Gastrocnemius medialis (tissue), 4 donors: ENCODE results near the gene CMTM2. TPM values are rescaled to one million over a fixed set of nuclear protein-coding genes. Genes with fewer than 3 reads are reported as not detected.

Experiments used
- ATAC-seq, 2 donors: fragments of 150-250 bp; one replicate each; pipeline ENCODE4 v1.9.1; 2016
- DNase-seq, 2 donors: peaks; one replicate each; pipeline ENCODE4 v3.0.0-alpha.2; 2019
- H3K27ac ChIP-seq, 4 donors: fragments of 200-600 bp; sonication (generic); 1 replicate in 1 of 4; 2 replicates in 3 of 4; pipeline ENCODE4 v1.5.1; 2016 to 2018; ENCODE audit warnings: mild to moderate bottlenecking in 2 of 4, moderate library complexity in 1 of 4
- H3K27me3 ChIP-seq, 3 donors: fragments of 200-600 bp; sonication (generic) in 2 of 3; 1 replicate in 1 of 3; 2 replicates in 2 of 3; pipeline versions ENCODE4 v1.5.1 to v1.6.0; 2016 to 2019; ENCODE audit warnings: mild to moderate bottlenecking in 1 of 3, moderate library complexity in 1 of 3
- H3K36me3 ChIP-seq, 2 donors: fragments of 200-600 bp; sonication (generic) in 1 of 2; one replicate each; pipeline ENCODE4 v1.5.1; 2017 to 2018
- H3K4me1 ChIP-seq, 2 donors: fragments of 200-600 bp; sonication (generic) in 1 of 2; one replicate each; pipeline ENCODE4 v1.5.1; 2016 to 2017; ENCODE audit warnings: mild to moderate bottlenecking in 2 of 2
- H3K4me3 ChIP-seq, 4 donors: fragments of 200-600 bp; sonication (generic) in 3 of 4; 1 replicate in 1 of 4; 2 replicates in 3 of 4; pipeline ENCODE4 v1.5.1; 2016 to 2019; ENCODE audit warnings: mild to moderate bottlenecking in 2 of 4
- H3K9me3 ChIP-seq, 3 donors: fragments of 200-600 bp; sonication (generic) in 2 of 3; 1 replicate in 1 of 3; 2 replicates in 2 of 3; pipeline ENCODE4 v1.5.1; 2016 to 2019
- POLR2A ChIP-seq, 2 donors: fragments of 450-650 bp; IDR thresholded peaks; one replicate each; pipeline ENCODE4 v1.6.1; 2017; ENCODE audit warnings: antibody characterized with exemption in 2 of 2, mild to moderate bottlenecking in 2 of 2, moderate library complexity in 2 of 2
- in situ Hi-C, 4 donors: fragments of 200-750 bp; cut with MboI; loops; one replicate each; pipeline versions ENCODE4 v1.15.0 to v1.8.0; 2017; ENCODE audit warnings: low sequenced_read_pairs in 4 of 4
- intact Hi-C: fragments of 100-400 bp; cut with DNase I; formaldehyde crosslinking; loops from one replicate; pipeline ENCODE4 v1.15.1; 2023; ENCODE audit warnings: low total_unique reads
- total RNA-seq, 4 donors: library from RNA; depleted of rRNA; stranded (reverse); fragments of >200 nt; gene quantifications; one replicate each; pipeline versions ENCODE4 v1.1.0 to v1.2.3, GENCODE V29; 2016
- TF ChIP-seq, protein P1 (sequence below), 5 experiments: fragments of 450-650 bp in 3 of 5; fragments of 200-600 bp in 2 of 5; sonication (generic) in 2 of 5; IDR thresholded peaks in 4 of 5; conservative IDR thresholded peaks in 1 of 5; 1 replicate in 4 of 5; 2 replicates in 1 of 5; pipeline ENCODE4 v1.5.1; 2016 to 2019; ENCODE audit warnings: antibody characterized with exemption in 5 of 5, mild to moderate bottlenecking in 3 of 5, moderate library complexity in 3 of 5

Gene CMTM2
- total RNA-seq, 4 donors from 2014 or later = not detected

DNA sequence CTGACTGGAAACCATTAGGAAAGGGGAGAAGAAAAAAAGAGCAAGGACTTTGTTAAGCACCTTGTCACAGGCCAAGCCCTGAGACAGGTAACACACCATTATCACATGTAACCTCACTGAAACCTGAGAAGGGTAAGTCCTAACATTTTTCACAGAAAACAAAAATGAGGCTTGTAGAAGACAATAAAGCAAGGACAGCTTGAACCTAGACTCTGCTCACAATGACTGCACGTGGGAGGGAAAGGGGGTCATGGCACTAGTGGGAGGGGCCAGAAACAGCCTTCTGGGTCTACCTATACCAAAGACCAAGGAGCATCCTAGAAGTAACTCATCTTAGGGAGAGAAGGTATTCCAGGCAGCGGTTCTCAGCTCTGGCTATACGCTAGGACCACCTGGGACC lies 36.9 kb upstream of the CMTM2 start:
- intact Hi-C loops = no loop called here
- in situ Hi-C loops = no loop called here
- Histone ChIP-seq H3K27ac (no peak overlapping the region), H3K27me3 (no peaks in the 10 kb centered on the region), H3K9me3 (no peaks in the 10 kb centered on the region), H3K4me1 (peaks cover 7 to 8% of the 10 kb centered on the region in 2 donors), H3K36me3 (peaks cover 0 to 25% of the 10 kb centered on the region in 2 donors), H3K4me3 (no peak overlapping the region)
- DNase-seq (no peak), ATAC-seq (no peak)
- TF ChIP-seq POLR2A (IDR thresholded peaks at IDR 0.05) = no peak
- TF ChIP-seq, protein P1, sequence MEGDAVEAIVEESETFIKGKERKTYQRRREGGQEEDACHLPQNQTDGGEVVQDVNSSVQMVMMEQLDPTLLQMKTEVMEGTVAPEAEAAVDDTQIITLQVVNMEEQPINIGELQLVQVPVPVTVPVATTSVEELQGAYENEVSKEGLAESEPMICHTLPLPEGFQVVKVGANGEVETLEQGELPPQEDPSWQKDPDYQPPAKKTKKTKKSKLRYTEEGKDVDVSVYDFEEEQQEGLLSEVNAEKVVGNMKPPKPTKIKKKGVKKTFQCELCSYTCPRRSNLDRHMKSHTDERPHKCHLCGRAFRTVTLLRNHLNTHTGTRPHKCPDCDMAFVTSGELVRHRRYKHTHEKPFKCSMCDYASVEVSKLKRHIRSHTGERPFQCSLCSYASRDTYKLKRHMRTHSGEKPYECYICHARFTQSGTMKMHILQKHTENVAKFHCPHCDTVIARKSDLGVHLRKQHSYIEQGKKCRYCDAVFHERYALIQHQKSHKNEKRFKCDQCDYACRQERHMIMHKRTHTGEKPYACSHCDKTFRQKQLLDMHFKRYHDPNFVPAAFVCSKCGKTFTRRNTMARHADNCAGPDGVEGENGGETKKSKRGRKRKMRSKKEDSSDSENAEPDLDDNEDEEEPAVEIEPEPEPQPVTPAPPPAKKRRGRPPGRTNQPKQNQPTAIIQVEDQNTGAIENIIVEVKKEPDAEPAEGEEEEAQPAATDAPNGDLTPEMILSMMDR (IDR thresholded peaks at IDR 0.05 in 4 of 5, conservative IDR thresholded peaks at IDR 0.05 in 1 of 5) = no peak

DNA sequence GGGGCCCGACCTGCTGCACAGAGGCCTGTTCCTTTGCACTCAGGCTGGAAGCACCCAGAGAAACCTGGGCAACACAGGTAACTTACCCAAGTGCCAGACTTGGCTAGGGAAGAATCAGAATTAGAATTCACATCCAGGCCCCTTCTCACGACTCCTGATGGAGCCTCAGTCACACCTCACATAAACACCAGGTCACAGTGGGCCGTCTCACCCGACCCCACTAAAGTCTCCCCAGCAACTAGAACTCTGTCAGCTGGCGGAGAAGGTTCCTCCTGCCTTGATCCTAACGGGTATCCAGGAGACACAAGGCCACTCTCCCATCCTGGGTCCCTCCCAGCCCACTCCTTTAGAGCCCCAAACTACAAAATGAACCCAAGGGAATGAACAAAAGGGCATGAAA lies 35.7 kb upstream of the CMTM2 start:
- Histone ChIP-seq H3K27ac (no peak overlapping the region), H3K9me3 (no peaks in the 10 kb centered on the region), H3K4me3 (no peak overlapping the region), H3K27me3 (no peaks in the 10 kb centered on the region), H3K36me3 (peaks cover 0 to 19% of the 10 kb centered on the region in 2 donors), H3K4me1 (peaks cover 7 to 15% of the 10 kb centered on the region in 2 donors)
- no peak for TF ChIP-seq POLR2A (IDR thresholded peaks at IDR 0.05)
- DNase-seq = no peak
- no peak for ATAC-seq
- in situ Hi-C loops = no loop called here
- intact Hi-C loops = no loop called here

DNA sequence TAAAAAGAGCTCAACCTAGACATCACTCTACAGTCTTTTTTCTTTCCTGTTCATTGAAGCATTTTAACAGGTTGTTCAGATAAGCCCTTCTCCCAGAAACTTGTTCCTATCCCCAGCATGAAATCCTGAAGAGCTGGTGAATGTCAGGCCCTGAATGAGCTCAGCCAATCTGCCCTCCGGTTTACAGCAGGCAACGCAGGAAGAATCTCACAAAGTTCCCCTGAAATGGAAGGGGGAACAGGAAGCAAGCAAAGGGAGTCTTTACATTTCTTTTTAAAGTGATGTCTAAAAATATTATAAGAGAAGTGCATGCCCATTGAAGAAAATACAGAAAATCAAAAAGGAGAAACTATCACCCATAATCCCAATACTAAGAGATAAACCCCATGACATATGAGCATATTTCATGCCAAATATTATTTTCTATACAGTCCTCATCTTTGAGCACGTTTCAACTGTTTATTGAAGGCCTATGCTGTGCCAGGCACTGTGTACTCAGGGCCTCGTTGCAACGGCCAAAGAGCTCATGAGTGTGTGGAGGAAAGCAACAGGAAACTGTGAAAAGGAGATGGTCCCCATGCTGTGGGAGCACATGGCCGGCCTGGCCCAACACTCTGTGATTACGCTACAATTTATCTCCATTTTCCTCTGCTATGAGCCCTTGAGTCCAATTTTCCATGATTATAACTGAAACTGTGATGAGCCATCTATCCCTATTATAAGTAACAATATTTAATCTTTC lies 35.1 kb upstream of the CMTM2 start:
- no peaks in the 10 kb centered on the region for H3K27me3 ChIP-seq
- DNase-seq (no peak), ATAC-seq (no peak)
- in situ Hi-C loops (no loop called here), intact Hi-C loops (no loop called here)
- H3K4me1 ChIP-seq = peaks cover 8 to 14% of the 10 kb centered on the region in 2 donors
- TF ChIP-seq, protein P1 (IDR thresholded peaks at IDR 0.05 in 4 of 5, conservative IDR thresholded peaks at IDR 0.05 in 1 of 5) = no peak
- no peak for TF ChIP-seq POLR2A (IDR thresholded peaks at IDR 0.05)
- H3K36me3 ChIP-seq = peaks cover 0 to 19% of the 10 kb centered on the region in 2 donors
- H3K4me3 ChIP-seq = no peak overlapping the region
- H3K27ac ChIP-seq = no peak overlapping the region
- H3K9me3 ChIP-seq = no peaks in the 10 kb centered on the region

DNA sequence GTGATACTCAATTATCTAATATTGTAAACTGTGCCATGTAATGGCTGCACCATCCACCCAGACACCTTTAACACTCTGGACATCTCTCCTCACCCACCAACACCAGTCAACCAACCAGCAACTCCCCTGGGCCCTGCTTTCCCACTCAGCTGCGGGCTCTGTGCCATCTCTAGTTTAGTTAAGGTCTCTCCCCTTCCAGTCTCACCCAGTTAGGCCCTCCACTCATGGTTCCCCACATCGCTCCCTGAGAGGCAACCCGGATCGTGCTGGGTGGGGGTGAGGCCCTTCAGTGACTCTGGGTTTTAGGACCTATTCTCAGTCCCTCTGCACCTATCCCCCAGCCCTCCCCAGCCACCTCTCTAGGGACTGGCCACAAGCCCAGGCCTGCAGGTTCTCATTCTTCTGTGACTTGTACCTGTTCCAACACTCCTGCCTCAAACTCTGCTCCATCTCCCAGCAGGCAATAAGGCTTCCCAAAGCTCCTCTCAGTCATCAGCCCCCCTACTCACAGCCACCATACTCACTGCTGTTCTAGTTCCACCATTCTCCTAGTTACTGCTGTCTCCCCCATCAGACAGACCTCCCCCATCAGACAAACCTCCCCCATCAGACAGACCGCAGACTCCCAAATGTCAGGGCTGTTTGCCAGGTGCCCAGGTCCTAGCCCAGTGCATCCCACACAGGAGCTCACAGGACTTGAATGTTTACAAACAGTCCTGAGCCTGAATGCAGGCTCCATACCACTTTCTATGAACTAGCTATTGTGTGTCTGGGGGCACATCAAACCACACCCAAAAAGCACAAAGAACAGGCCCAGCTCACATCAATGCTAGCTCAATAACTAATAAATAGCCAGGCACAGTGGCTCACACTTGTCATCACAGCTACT lies 31.9 kb upstream of the CMTM2 start:
- no peaks in the 10 kb centered on the region for H3K9me3 ChIP-seq
- in situ Hi-C loops (no loop called here), intact Hi-C loops (no loop called here)
- H3K4me3 ChIP-seq = no peak overlapping the region
- ATAC-seq (no peak), DNase-seq (no peak)
- H3K27me3 ChIP-seq = no peaks in the 10 kb centered on the region
- TF ChIP-seq POLR2A (IDR thresholded peaks at IDR 0.05) = no peak
- TF ChIP-seq, protein P1 (IDR thresholded peaks at IDR 0.05 in 4 of 5, conservative IDR thresholded peaks at IDR 0.05 in 1 of 5) = no peak
- H3K36me3 ChIP-seq = peaks cover 0 to 6% of the 10 kb centered on the region in 2 donors
- H3K27ac ChIP-seq = peak overlapping the region in 2 of 4 donors; percentile 86 to 96
- peaks cover 22% of the 10 kb centered on the region in 2 donors for H3K4me1 ChIP-seq

DNA sequence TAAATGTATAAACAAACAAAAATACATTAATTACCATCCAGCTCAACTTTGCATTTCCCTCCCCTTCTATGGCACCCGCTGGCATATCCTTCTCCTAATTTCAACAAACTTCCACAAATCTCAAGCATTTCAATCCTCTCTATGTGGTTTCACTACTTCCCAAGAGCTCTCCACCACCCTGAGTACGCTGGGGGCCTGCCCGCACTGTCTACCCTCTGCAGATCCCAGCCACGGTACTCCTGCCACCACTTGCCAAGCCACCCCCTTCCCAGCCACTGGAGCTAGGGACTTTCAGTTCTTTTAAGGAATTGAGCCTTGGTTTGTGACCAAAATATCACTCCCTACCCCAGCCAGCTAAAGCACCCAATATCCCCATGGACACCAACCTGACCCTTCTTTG lies 31.2 kb upstream of the CMTM2 start:
- no peaks in the 10 kb centered on the region for H3K27me3 ChIP-seq
- intact Hi-C loops = no loop called here
- no peak for DNase-seq
- H3K4me1 ChIP-seq = peaks cover 26 to 28% of the 10 kb centered on the region in 2 donors
- in situ Hi-C loops = no loop called here
- H3K9me3 ChIP-seq = no peaks in the 10 kb centered on the region
- TF ChIP-seq POLR2A (IDR thresholded peaks at IDR 0.05) = no peak
- TF ChIP-seq, protein P1 (IDR thresholded peaks at IDR 0.05 in 4 of 5, conservative IDR thresholded peaks at IDR 0.05 in 1 of 5) = no peak
- no peak overlapping the region for H3K4me3 ChIP-seq
- peak overlapping the region; percentile 83 to 96 (median 90) for H3K27ac ChIP-seq
- H3K36me3 ChIP-seq = peaks cover 0 to 5% of the 10 kb centered on the region in 2 donors
- ATAC-seq = no peak
